Rectal smooth muscle tissue (tissue), 1 donor: ENCODE data around the gene CHRNA5.
"Not testable (repeated sequence)": the region's sequence is repeated elsewhere in the genome, so short reads cannot be mapped to it uniquely, and the experiment has no call there.

Source experiments
- H3K27ac ChIP-seq: one replicate; pipeline ENCODE4 v1.7.0; 2013; ENCODE audit warnings: low read depth, low read length, inconsistent platforms
- H3K27me3 ChIP-seq: one replicate; pipeline ENCODE4 v1.7.0; 2013; ENCODE audit warnings: low read length; ENCODE audit not compliant: control insufficient read depth, insufficient read depth
- H3K36me3 ChIP-seq: one replicate; pipeline ENCODE4 v1.7.0; 2013; ENCODE audit warnings: low read length; ENCODE audit not compliant: control insufficient read depth, insufficient read depth
- H3K4me1 ChIP-seq: one replicate; pipeline ENCODE4 v1.7.0; 2013; ENCODE audit warnings: low read length; ENCODE audit not compliant: control insufficient read depth, insufficient read depth
- H3K4me3 ChIP-seq: one replicate; pipeline ENCODE4 v1.7.0; 2013; ENCODE audit warnings: low read length
- H3K9ac ChIP-seq: one replicate; pipeline ENCODE4 v1.7.0; 2013; ENCODE audit warnings: low read length

Gene CHRNA5

GRCh38 chr15:78571382-78571781 is 6.1 kb downstream of the CHRNA5 start:
- Histone ChIP-seq H3K27ac (no peak overlapping the region), H3K36me3 (no peaks in the 10 kb centered on the region), H3K27me3 (no peaks in the 10 kb centered on the region), H3K4me1 (no peaks in the 10 kb centered on the region), H3K9ac (no peak overlapping the region), H3K4me3 (no peak overlapping the region)

- Histone ChIP-seq H3K27ac (no peak overlapping the region), H3K9ac (no peak overlapping the region), H3K36me3 (no peaks in the 10 kb centered on the region), H3K27me3 (no peaks in the 10 kb centered on the region), H3K4me1 (no peaks in the 10 kb centered on the region), H3K4me3 (no peak overlapping the region)
Measured at GRCh38 chr15:78573416-78573815, 8.1 kb downstream of the CHRNA5 start.

- H3K27ac ChIP-seq = no peak overlapping the region
- H3K36me3 ChIP-seq = no peaks in the 10 kb centered on the region
- H3K27me3 ChIP-seq = no peaks in the 10 kb centered on the region
- no peaks in the 10 kb centered on the region for H3K4me1 ChIP-seq
- H3K4me3 ChIP-seq = no peak overlapping the region
- H3K9ac ChIP-seq = no peak overlapping the region
Measured at GRCh38 chr15:78574944-78575343, 9.6 kb downstream of the CHRNA5 start.

GRCh38 chr15:78597583-78597982 is 32.3 kb downstream of the CHRNA5 start:
- H3K27me3 ChIP-seq = no peaks in the 10 kb centered on the region
- H3K4me1 ChIP-seq = no peaks in the 10 kb centered on the region
- H3K9ac ChIP-seq = no peak overlapping the region
- no peak overlapping the region for H3K4me3 ChIP-seq
- H3K36me3 ChIP-seq = no peaks in the 10 kb centered on the region
- no peak overlapping the region for H3K27ac ChIP-seq

DNA sequence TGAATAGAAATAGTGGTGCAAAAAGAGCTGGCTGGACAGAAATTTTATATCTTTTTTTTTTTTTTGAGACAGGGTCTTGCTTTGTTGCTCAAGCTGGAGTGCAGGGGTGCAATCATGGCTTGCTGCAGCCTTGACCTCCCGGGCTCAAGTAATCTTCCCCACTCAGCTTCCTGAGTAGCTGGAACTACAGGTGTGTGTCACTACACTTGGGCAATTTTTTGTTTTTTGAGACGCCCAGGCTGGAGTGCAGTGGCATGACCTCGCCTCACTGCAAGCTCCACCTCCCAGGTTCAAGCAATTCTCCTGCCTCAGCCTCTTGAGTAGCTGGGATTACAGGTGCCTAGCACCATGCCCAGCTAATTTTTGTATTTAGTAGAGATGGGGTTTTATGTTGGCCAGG is 33.0 kb downstream of the CHRNA5 start:
- no peak overlapping the region for H3K27ac ChIP-seq
- H3K9ac ChIP-seq = no peak overlapping the region
- no peaks in the 10 kb centered on the region for H3K4me1 ChIP-seq
- H3K4me3 ChIP-seq = no peak overlapping the region
- no peaks in the 10 kb centered on the region for H3K27me3 ChIP-seq
- H3K36me3 ChIP-seq = no peaks in the 10 kb centered on the region

DNA sequence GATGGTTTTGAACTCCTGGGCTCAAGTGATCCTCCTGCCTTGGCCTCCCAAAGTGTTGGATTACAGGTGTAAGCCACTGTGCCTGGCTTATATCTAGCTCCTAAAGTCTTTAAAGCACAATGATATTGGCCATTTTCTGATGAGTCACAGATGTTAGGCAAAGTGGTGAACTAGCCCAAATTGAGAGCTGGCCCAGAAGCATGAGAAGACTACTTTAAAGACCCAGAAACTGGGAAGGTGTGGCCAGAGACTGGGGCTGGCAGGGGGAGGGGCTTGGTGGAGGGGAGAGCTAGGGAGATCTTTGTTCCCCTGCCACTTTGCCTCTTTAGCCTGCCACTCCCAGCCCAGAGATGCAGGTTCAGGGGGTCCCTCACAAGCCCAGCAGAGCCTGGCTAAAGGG is 33.9 kb downstream of the CHRNA5 start:
- Histone ChIP-seq H3K27me3 (no peaks in the 10 kb centered on the region), H3K27ac (no peak overlapping the region)

GRCh38 chr15:78603467-78603866 is 38.1 kb downstream of the CHRNA5 start:
- Histone ChIP-seq H3K4me3 (no peak overlapping the region), H3K36me3 (no peaks in the 10 kb centered on the region), H3K27me3 (no peaks in the 10 kb centered on the region), H3K4me1 (no peaks in the 10 kb centered on the region), H3K27ac (no peak overlapping the region), H3K9ac (no peak overlapping the region)

More for the DNA sequence above, 33.9 kb downstream of the CHRNA5 start:
- no peak overlapping the region for H3K9ac ChIP-seq
- no peaks in the 10 kb centered on the region for H3K36me3 ChIP-seq
- H3K4me3 ChIP-seq = no peak overlapping the region
- no peaks in the 10 kb centered on the region for H3K4me1 ChIP-seq

DNA sequence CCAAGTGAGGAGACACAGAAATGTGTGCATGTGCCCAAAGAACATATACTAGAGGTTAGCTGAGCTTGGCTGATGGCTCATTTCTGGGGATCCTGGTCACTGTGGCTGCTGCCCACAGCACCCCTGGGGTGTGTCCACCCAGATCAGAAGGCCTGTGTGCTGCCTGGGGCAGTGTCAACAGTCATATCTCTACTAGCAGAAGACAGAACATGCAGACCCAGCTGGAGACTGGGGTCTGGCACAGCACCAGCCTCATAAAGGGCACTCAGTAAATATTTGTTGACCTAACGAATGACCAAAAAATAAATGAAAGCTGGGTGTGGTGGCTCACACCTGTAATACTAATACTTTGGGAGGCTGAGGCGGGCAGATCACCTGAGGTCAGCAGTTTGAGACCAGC is 39.1 kb downstream of the CHRNA5 start:
- Histone ChIP-seq H3K4me1 (no peaks in the 10 kb centered on the region), H3K36me3 (no peaks in the 10 kb centered on the region), H3K27me3 (no peaks in the 10 kb centered on the region), H3K9ac (no peak overlapping the region), H3K4me3 (no peak overlapping the region), H3K27ac (no peak overlapping the region)

- no peaks in the 10 kb centered on the region for H3K4me1 ChIP-seq
- H3K9ac ChIP-seq = no peak overlapping the region
- no peak overlapping the region for H3K4me3 ChIP-seq
- H3K36me3 ChIP-seq = no peaks in the 10 kb centered on the region
- no peaks in the 10 kb centered on the region for H3K27me3 ChIP-seq
- H3K27ac ChIP-seq = no peak overlapping the region
Measured at GRCh38 chr15:78605201-78605600, 39.9 kb downstream of the CHRNA5 start.

DNA sequence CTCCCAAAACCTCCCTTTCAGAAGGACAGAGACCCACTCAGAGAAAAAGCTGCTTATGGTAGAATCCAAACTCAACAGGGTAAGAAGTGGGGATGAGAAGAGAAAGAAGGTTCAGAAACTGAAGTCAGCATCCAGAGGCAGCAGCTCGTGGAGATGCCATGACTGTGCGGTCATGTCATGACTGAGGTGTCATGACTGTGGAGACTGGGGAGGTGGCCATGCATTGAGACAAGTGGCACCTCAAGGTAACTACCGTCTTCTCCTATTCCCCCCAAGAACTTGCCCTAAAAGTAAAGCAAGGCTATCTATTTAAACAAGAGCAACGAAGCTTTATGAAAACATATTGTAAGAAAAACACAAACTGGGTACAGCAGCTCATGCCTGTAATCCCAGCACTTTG is 40.4 kb downstream of the CHRNA5 start:
- no peaks in the 10 kb centered on the region for H3K4me1 ChIP-seq
- no peaks in the 10 kb centered on the region for H3K27me3 ChIP-seq
- H3K27ac ChIP-seq = no peak overlapping the region
- no peak overlapping the region for H3K9ac ChIP-seq
- H3K36me3 ChIP-seq = no peaks in the 10 kb centered on the region
- H3K4me3 ChIP-seq = no peak overlapping the region

DNA sequence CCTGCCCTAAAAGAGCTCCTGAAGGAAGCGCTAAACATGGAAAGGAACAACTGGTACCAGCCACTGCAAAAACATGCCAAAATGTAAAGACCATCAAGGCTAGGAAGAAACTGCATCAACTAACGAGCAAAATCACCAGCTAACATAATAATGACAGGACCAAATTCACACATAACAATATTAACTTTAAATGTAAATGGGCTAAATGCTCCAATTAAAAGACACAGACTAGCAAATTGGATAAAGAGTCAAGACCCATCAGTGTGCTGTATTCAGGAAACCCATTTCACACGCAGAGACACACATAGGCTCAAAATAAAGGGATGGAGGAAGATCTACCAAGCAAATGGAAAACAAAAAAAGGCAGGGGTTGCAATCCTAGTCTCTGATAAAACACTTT is 44.2 kb downstream of the CHRNA5 start:
- H3K4me1 ChIP-seq, H3K9ac ChIP-seq, H3K4me3 ChIP-seq, H3K36me3 ChIP-seq, H3K27me3 ChIP-seq, H3K27ac ChIP-seq: not testable (repeated sequence)

- Histone ChIP-seq H3K36me3 (no peaks in the 10 kb centered on the region), H3K4me3 (no peak overlapping the region), H3K27ac (no peak overlapping the region), H3K9ac (no peak overlapping the region), H3K27me3 (no peaks in the 10 kb centered on the region), H3K4me1 (peaks cover 7% of the 10 kb centered on the region)
Measured at GRCh38 chr15:78614021-78614420, 48.7 kb downstream of the CHRNA5 start.

- Histone ChIP-seq H3K9ac (no peak overlapping the region), H3K27ac (no peak overlapping the region), H3K4me3 (no peak overlapping the region), H3K27me3 (peaks cover 5% of the 10 kb centered on the region), H3K4me1 (peaks cover 15% of the 10 kb centered on the region), H3K36me3 (no peaks in the 10 kb centered on the region)
Measured at GRCh38 chr15:78615151-78615589, 49.9 kb downstream of the CHRNA5 start.
